Gastrocnemius medialis (tissue), 4 donors: ENCODE measurements around the gene ITPK1. TPM values are rescaled to one million over a fixed set of nuclear protein-coding genes. Genes with fewer than 3 reads are reported as not detected.

Experiments
- ATAC-seq, 2 donors: fragments of 150-250 bp; one replicate each; pipeline ENCODE4 v1.9.1; 2016
- DNase-seq, 2 donors: peaks; one replicate each; pipeline ENCODE4 v3.0.0-alpha.2; 2019
- H3K27ac ChIP-seq, 4 donors: fragments of 200-600 bp; sonication (generic); 1 replicate in 1 of 4; 2 replicates in 3 of 4; pipeline ENCODE4 v1.5.1; 2016 to 2018; ENCODE audit warnings: mild to moderate bottlenecking in 2 of 4, moderate library complexity in 1 of 4
- H3K27me3 ChIP-seq, 3 donors: fragments of 200-600 bp; sonication (generic) in 2 of 3; 1 replicate in 1 of 3; 2 replicates in 2 of 3; pipeline versions ENCODE4 v1.5.1 to v1.6.0; 2016 to 2019; ENCODE audit warnings: mild to moderate bottlenecking in 1 of 3, moderate library complexity in 1 of 3
- H3K36me3 ChIP-seq, 2 donors: fragments of 200-600 bp; sonication (generic) in 1 of 2; one replicate each; pipeline ENCODE4 v1.5.1; 2017 to 2018
- H3K4me1 ChIP-seq, 2 donors: fragments of 200-600 bp; sonication (generic) in 1 of 2; one replicate each; pipeline ENCODE4 v1.5.1; 2016 to 2017; ENCODE audit warnings: mild to moderate bottlenecking in 2 of 2
- H3K4me3 ChIP-seq, 4 donors: fragments of 200-600 bp; sonication (generic) in 3 of 4; 1 replicate in 1 of 4; 2 replicates in 3 of 4; pipeline ENCODE4 v1.5.1; 2016 to 2019; ENCODE audit warnings: mild to moderate bottlenecking in 2 of 4
- H3K9me3 ChIP-seq, 3 donors: fragments of 200-600 bp; sonication (generic) in 2 of 3; 1 replicate in 1 of 3; 2 replicates in 2 of 3; pipeline ENCODE4 v1.5.1; 2016 to 2019
- CTCF ChIP-seq, 5 experiments: fragments of 450-650 bp in 3 of 5; fragments of 200-600 bp in 2 of 5; sonication (generic) in 2 of 5; IDR thresholded peaks in 4 of 5; conservative IDR thresholded peaks in 1 of 5; 1 replicate in 4 of 5; 2 replicates in 1 of 5; pipeline ENCODE4 v1.5.1; 2016 to 2019; ENCODE audit warnings: antibody characterized with exemption in 5 of 5, mild to moderate bottlenecking in 3 of 5, moderate library complexity in 3 of 5
- POLR2A ChIP-seq, 2 donors: fragments of 450-650 bp; IDR thresholded peaks; one replicate each; pipeline ENCODE4 v1.6.1; 2017; ENCODE audit warnings: antibody characterized with exemption in 2 of 2, mild to moderate bottlenecking in 2 of 2, moderate library complexity in 2 of 2
- in situ Hi-C, 4 donors: fragments of 200-750 bp; cut with MboI; loops; one replicate each; pipeline versions ENCODE4 v1.15.0 to v1.8.0; 2017; ENCODE audit warnings: low sequenced_read_pairs in 4 of 4
- intact Hi-C: fragments of 100-400 bp; cut with DNase I; formaldehyde crosslinking; loops from one replicate; pipeline ENCODE4 v1.15.1; 2023; ENCODE audit warnings: low total_unique reads
- total RNA-seq, 4 donors: library from RNA; depleted of rRNA; stranded (reverse); fragments of >200 nt; gene quantifications; one replicate each; pipeline versions ENCODE4 v1.1.0 to v1.2.3, GENCODE V29; 2016

ITPK1 gene
- total RNA-seq, 4 donors from 2014 or later: 49.7 to 80.1 (median 53.6) TPM

GRCh38 chr14:93090826-93091555 lies 24.7 kb downstream of the ITPK1 start:
- Histone ChIP-seq H3K4me3 (no peak overlapping the region), H3K27me3 (no peaks in the 10 kb centered on the region), H3K27ac (no peak overlapping the region), H3K4me1 (peaks cover 0 to 25% of the 10 kb centered on the region in 2 donors), H3K36me3 (no peaks in the 10 kb centered on the region), H3K9me3 (no peaks in the 10 kb centered on the region)
- intact Hi-C loops: no loop called here
- ATAC-seq (no peak), DNase-seq (no peak)
- TF ChIP-seq CTCF (IDR thresholded peaks at IDR 0.05 in 4 of 5, conservative IDR thresholded peaks at IDR 0.05 in 1 of 5) (no peak), POLR2A (IDR thresholded peaks at IDR 0.05) (no peak)
- in situ Hi-C loops: no loop called here

GRCh38 chr14:93089521-93090269 lies 26.0 kb downstream of the ITPK1 start:
- TF ChIP-seq POLR2A (IDR thresholded peaks at IDR 0.05): no peak
- no peak for TF ChIP-seq CTCF (IDR thresholded peaks at IDR 0.05 in 4 of 5, conservative IDR thresholded peaks at IDR 0.05 in 1 of 5)
- no peaks in the 10 kb centered on the region for H3K27me3 ChIP-seq
- H3K9me3 ChIP-seq: no peaks in the 10 kb centered on the region
- intact Hi-C loops (no loop called here), in situ Hi-C loops (no loop called here)
- ATAC-seq (no peak), DNase-seq (no peak)
- no peak overlapping the region for H3K4me3 ChIP-seq
- no peaks in the 10 kb centered on the region for H3K36me3 ChIP-seq
- peaks cover 0 to 25% of the 10 kb centered on the region in 2 donors for H3K4me1 ChIP-seq
- H3K27ac ChIP-seq: no peak overlapping the region

GRCh38 chr14:93086441-93087055 lies 29.2 kb downstream of the ITPK1 start:
- intact Hi-C loops (no loop called here), in situ Hi-C loops (no loop called here)
- Histone ChIP-seq H3K27ac (no peak overlapping the region), H3K36me3 (no peaks in the 10 kb centered on the region), H3K9me3 (no peaks in the 10 kb centered on the region), H3K4me3 (no peak overlapping the region), H3K27me3 (no peaks in the 10 kb centered on the region), H3K4me1 (peaks cover 0 to 20% of the 10 kb centered on the region in 2 donors)
- TF ChIP-seq POLR2A (IDR thresholded peaks at IDR 0.05) (no peak), CTCF (IDR thresholded peaks at IDR 0.05 in 4 of 5, conservative IDR thresholded peaks at IDR 0.05 in 1 of 5) (no peak)
- DNase-seq (no peak), ATAC-seq (no peak)

GRCh38 chr14:93085911-93086310 lies 29.8 kb downstream of the ITPK1 start:
- Histone ChIP-seq H3K27me3 (no peaks in the 10 kb centered on the region), H3K4me1 (peaks cover 0 to 20% of the 10 kb centered on the region in 2 donors), H3K27ac (no peak overlapping the region), H3K36me3 (no peaks in the 10 kb centered on the region), H3K4me3 (no peak overlapping the region), H3K9me3 (no peaks in the 10 kb centered on the region)
- ATAC-seq (no peak), DNase-seq (no peak)
- intact Hi-C loops: no loop called here
- in situ Hi-C loops: no loop called here
- TF ChIP-seq CTCF (IDR thresholded peaks at IDR 0.05 in 4 of 5, conservative IDR thresholded peaks at IDR 0.05 in 1 of 5) (no peak), POLR2A (IDR thresholded peaks at IDR 0.05) (no peak)
